Retinal pigment epithelial cell (primary cell): ENCODE measurements around the gene DERA.
"Not testable (repeated sequence)": the region's sequence is repeated elsewhere in the genome, so short reads cannot be mapped to it uniquely, and the experiment has no call there.

Source experiments
- DNase-seq: peaks from one replicate; pipeline ENCODE4 v3.0.0-alpha.2; 2010; ENCODE audit warnings: low read depth
- H3K4me3 ChIP-seq: 2 replicates; pipeline ENCODE4 v1.5.1; 2011; ENCODE audit warnings: mild to moderate bottlenecking, low read length, control low read depth, moderate library complexity
- TF ChIP-seq, protein P1 (sequence below): conservative IDR thresholded peaks from 2 replicates; pipeline ENCODE4 v1.5.1; 2011; ENCODE audit warnings: low read depth, low read length, control low read depth, inconsistent platforms

DERA gene

GRCh38 chr12:16036073-16036472 is 124.9 kb downstream of the DERA start:
- TF ChIP-seq, protein P1, sequence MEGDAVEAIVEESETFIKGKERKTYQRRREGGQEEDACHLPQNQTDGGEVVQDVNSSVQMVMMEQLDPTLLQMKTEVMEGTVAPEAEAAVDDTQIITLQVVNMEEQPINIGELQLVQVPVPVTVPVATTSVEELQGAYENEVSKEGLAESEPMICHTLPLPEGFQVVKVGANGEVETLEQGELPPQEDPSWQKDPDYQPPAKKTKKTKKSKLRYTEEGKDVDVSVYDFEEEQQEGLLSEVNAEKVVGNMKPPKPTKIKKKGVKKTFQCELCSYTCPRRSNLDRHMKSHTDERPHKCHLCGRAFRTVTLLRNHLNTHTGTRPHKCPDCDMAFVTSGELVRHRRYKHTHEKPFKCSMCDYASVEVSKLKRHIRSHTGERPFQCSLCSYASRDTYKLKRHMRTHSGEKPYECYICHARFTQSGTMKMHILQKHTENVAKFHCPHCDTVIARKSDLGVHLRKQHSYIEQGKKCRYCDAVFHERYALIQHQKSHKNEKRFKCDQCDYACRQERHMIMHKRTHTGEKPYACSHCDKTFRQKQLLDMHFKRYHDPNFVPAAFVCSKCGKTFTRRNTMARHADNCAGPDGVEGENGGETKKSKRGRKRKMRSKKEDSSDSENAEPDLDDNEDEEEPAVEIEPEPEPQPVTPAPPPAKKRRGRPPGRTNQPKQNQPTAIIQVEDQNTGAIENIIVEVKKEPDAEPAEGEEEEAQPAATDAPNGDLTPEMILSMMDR = no peak
- no peak for DNase-seq
- H3K4me3 ChIP-seq = no peak overlapping the region

DNA sequence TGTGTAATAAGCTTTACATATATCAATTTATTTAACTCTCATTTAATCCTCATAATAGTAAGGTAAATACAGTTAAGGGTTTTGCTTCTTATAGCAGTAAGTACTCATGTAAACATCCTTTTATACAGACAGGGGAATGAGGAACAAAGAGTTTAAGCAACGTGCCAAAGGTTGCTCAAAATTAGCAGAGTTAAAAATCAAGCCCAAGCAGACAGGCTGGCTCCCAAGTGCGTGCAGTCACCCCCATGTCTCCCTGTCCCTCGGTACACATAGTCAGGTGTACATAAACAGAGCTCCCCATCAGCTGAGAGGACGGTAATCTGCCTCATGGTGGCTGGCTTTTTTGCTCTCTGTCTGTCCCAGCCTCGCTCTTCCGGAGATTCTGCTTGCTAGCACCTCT is 126.4 kb downstream of the DERA start:
- no peak for DNase-seq
- H3K4me3 ChIP-seq = no peak overlapping the region
- TF ChIP-seq, protein P1 = no peak

GRCh38 chr12:16043480-16043879 is 132.3 kb downstream of the DERA start:
- TF ChIP-seq, protein P1 = no peak
- DNase-seq = no peak
- no peak overlapping the region for H3K4me3 ChIP-seq

DNA sequence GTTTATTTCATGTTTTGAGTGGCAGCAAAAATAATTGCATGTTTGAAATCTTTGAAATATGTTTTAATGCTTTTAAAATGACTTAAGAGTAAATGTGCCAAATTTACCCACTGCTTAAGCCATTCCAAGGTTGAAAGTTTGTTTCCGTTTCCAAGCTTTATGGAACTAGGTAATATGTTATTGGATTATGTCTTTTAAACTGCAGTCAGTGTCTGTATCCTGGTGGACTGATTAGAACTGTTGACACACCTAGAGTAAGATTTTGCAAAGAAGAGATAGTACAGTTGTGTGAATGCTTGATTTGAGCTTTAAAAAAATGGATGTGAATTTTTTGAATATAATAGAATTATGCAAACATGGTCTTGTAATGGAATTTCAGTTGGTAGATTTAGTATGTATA is 135.1 kb downstream of the DERA start:
- no peak overlapping the region for H3K4me3 ChIP-seq
- DNase-seq = no peak
- TF ChIP-seq, protein P1 = no peak

GRCh38 chr12:16048511-16048910 is 137.4 kb downstream of the DERA start:
- no peak overlapping the region for H3K4me3 ChIP-seq
- TF ChIP-seq, protein P1 = no peak
- DNase-seq = no peak

DNA sequence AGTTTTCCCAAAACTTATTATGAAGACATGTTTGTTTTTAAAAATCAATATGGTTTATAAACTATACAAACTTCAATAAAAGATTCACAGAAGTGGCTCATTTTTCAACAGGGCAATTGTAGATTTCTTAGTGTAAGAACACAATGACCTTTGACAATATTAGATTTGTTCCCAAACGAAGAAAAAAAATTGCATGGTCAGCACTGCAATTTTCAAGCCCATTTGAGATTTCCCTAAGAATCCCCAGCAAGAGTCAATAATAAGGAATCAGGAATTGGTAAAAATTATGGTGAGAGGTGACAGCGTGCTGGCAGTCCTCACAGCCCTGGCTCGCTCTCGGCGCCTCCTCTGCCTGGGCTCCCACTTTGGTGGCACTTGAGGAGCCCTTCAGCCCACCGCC is 145.8 kb downstream of the DERA start:
- H3K4me3 ChIP-seq = no peak overlapping the region
- no peak for DNase-seq
- TF ChIP-seq, protein P1 = no peak

GRCh38 chr12:16057351-16057751 is 146.2 kb downstream of the DERA start:
- H3K4me3 ChIP-seq, DNase-seq: not testable (repeated sequence)

DNA sequence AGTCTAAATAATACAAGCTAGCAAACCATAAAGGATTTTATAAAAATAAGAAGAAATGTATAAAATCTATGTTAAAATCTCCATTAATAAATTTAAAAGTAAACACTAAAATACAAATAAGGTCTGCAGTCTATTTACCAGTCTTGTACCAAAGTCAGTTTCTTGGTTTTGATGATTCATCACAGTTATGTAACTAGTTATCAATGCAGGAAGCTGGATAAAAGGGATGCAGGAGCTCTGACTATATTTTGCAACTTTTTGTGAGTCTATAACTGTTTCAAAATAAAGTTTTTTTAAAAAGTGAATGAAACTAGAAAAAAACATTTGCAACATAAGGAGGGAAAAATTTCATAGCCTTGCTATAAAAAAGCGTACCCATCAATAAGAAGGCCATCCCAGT is 151.5 kb downstream of the DERA start:
- TF ChIP-seq, protein P1 = no peak
- H3K4me3 ChIP-seq = no peak overlapping the region
- DNase-seq = no peak
